Adrenal gland (tissue), 12 donors: ENCODE measurements around the gene TPO. TPM values are rescaled to one million over a fixed set of nuclear protein-coding genes. Genes with fewer than 3 reads are reported as not detected.

Experiments
- DNase-seq, 7 donors: peaks; one replicate each; pipeline ENCODE4 v3.0.0-alpha.2; 2019 to 2020
- H3K27ac ChIP-seq, 5 donors: fragments of 200-600 bp; sonication (generic) in 4 of 5; 1 replicate in 3 of 5; 2 replicates in 2 of 5; pipeline versions ENCODE4 v1.5.1 to v1.8.0; 2016 to 2020; ENCODE audit warnings: mild to moderate bottlenecking in 1 of 5
- H3K27me3 ChIP-seq: fragments of 200-600 bp; 2 replicates; pipeline ENCODE4 v1.8.0; 2021
- H3K36me3 ChIP-seq, 2 donors: fragments of 200-600 bp; replicated peaks in 1 of 2; 1 replicate in 1 of 2; 2 replicates in 1 of 2; pipeline versions ENCODE4 v1.5.1 to v1.8.0; 2018 to 2022
- H3K4me1 ChIP-seq, 2 donors: fragments of 200-600 bp; replicated peaks in 1 of 2; 1 replicate in 1 of 2; 2 replicates in 1 of 2; pipeline versions ENCODE4 v1.5.1 to v1.8.0; 2018 to 2021
- H3K4me3 ChIP-seq, 4 donors: fragments of 200-600 bp; sonication (generic) in 3 of 4; one replicate each; pipeline ENCODE4 v1.5.1; 2016 to 2018
- H3K9me3 ChIP-seq, 3 donors: fragments of 200-600 bp; sonication (generic) in 1 of 3; replicated peaks in 1 of 3; 1 replicate in 2 of 3; 2 replicates in 1 of 3; pipeline versions ENCODE4 v1.5.1 to v1.8.0; 2016 to 2021
- CTCF ChIP-seq, 6 experiments: fragments of 450-650 bp in 4 of 6; fragments of 200-600 bp in 2 of 6; sonication (generic) in 1 of 6; IDR thresholded peaks; 1 replicate in 5 of 6; 2 replicates in 1 of 6; pipeline versions ENCODE4 v1.5.1 to v1.8.0; 2016 to 2021; ENCODE audit warnings: antibody characterized with exemption in 6 of 6, mild to moderate bottlenecking in 2 of 6, moderate library complexity in 1 of 6
- POLR2A ChIP-seq, 2 donors: fragments of 450-650 bp; IDR thresholded peaks; one replicate each; pipeline ENCODE4 v1.6.1; 2017; ENCODE audit warnings: antibody characterized with exemption in 2 of 2, mild to moderate bottlenecking in 2 of 2, moderate library complexity in 1 of 2
- WGBS, 4 donors: extraction: QIAGEN DNeasy Blood & Tissue Kit in 2 of 4; methylation state at CpG; one replicate each; pipeline versions ENCODE4 v1.1.5 to v1.1.7; 2013 to 2017; 5-methylcytosine and 5-hydroxymethylcytosine counted together
- intact Hi-C, 2 donors: fragments of 100-400 bp; cut with DNase I; formaldehyde crosslinking; loops; one replicate each; pipeline versions ENCODE4 v1.14.1 to v1.15.0; 2022 to 2023
- polyA plus RNA-seq, 3 donors: library from polyadenylated mRNA; stranded (reverse); fragments of 200-250 nt in 2 of 3; fragments of 350-450 nt in 1 of 3; fragmentation: Illumina TruSeq in 1 of 3; extraction: RNeasy Lipid Tissue Mini Kit (QIAGEN cat#74804) in 1 of 3; gene quantifications; one replicate each; pipeline ENCODE4 v1.2.3, GENCODE V29; 2013 to 2014
- total RNA-seq, 9 donors: library from RNA; depleted of rRNA in 4 of 9; stranded (reverse); fragments of >200 nt in 4 of 9; fragments of 120-200 nt in 1 of 9; fragmentation: NEBNext Ultra II Directional in 1 of 9; extraction: Animal tissue kit (Norgen Biotek cat#: 25700) in 1 of 9; gene quantifications; one replicate each; pipeline versions ENCODE4 v1.1.0 to v1.2.4, GENCODE V29; 2013 to 2023
- donor health status: healthy with polysubstance abuse.
- donor health status: Bipolar disorder and iron deficiency.
- donor health status: DM: yes; HTN: yes; CAD: no.
- donor health status: DM: no; HTN: no; CAD: no.
- donor health status: DM: no; HTN: no; CAD: no.
- donor health status: DM: yes; HTN: yes; CAD: no.

The TPO gene
- total and polyA plus RNA-seq, 12 donors: 0.08 to 16.0 (median 1.6) TPM; not detected in 8

GRCh38 chr2:1585635-1586034 is 172.4 kb downstream of the TPO start:
- WGBS, 4 donors: 85 to 92% (median 89%) methylated on average over 8 to 17 of the region's 17 CpGs
- Histone ChIP-seq H3K27ac (no peak overlapping the region), H3K4me3 (no peak overlapping the region), H3K27me3 (no peaks in the 10 kb centered on the region), H3K4me1 (no peaks in the 10 kb centered on the region), H3K9me3 (no peaks in the 10 kb centered on the region), H3K36me3 (no peaks in the 10 kb centered on the region)
- no peak for TF ChIP-seq POLR2A (IDR thresholded peaks at IDR 0.05)
- TF ChIP-seq CTCF (IDR thresholded peaks at IDR 0.05): no peak
- DNase-seq: no peak
- intact Hi-C loops: no loop called here

GRCh38 chr2:1586251-1586922 is 173.1 kb downstream of the TPO start:
- TF ChIP-seq CTCF (IDR thresholded peaks at IDR 0.05) (no peak), POLR2A (IDR thresholded peaks at IDR 0.05) (no peak)
- DNase-seq: no peak
- no peaks in the 10 kb centered on the region for H3K9me3 ChIP-seq
- no peak overlapping the region for H3K27ac ChIP-seq
- intact Hi-C loops: no loop called here
- H3K4me3 ChIP-seq: no peak overlapping the region
- no peaks in the 10 kb centered on the region for H3K27me3 ChIP-seq
- H3K4me1 ChIP-seq: no peaks in the 10 kb centered on the region
- 77 to 85% (median 81%) methylated on average over 8 to 14 of the region's 14 CpGs for WGBS, 4 donors
- no peaks in the 10 kb centered on the region for H3K36me3 ChIP-seq

GRCh38 chr2:1586923-1587840 is 173.9 kb downstream of the TPO start:
- intact Hi-C loops: no loop called here
- no peak for DNase-seq
- Histone ChIP-seq H3K27ac (no peak overlapping the region), H3K36me3 (no peaks in the 10 kb centered on the region), H3K4me3 (no peak overlapping the region), H3K4me1 (no peaks in the 10 kb centered on the region), H3K9me3 (no peaks in the 10 kb centered on the region), H3K27me3 (no peaks in the 10 kb centered on the region)
- WGBS, 4 donors: 71 to 82% (median 80%) methylated on average over 13 to 17 of the region's 17 CpGs
- TF ChIP-seq CTCF (IDR thresholded peaks at IDR 0.05) (no peak), POLR2A (IDR thresholded peaks at IDR 0.05) (no peak)
